ENCODE measurements around the gene LAMA3.
"Not testable (repeated sequence)": the region's sequence is repeated elsewhere in the genome, so short reads cannot be mapped to it uniquely, and the experiment has no call there.

LAMA3 gene

GRCh38 chr18:23710068-23710527 is 20.8 kb downstream of the LAMA3 start:
- DNase-seq = no peak

- no peak for DNase-seq
Measured at GRCh38 chr18:23710946-23711345, 21.7 kb downstream of the LAMA3 start.

GRCh38 chr18:23711426-23711825 is 22.2 kb downstream of the LAMA3 start:
- no peak for DNase-seq

- no peak for DNase-seq
Measured at GRCh38 chr18:23712445-23712844, 23.2 kb downstream of the LAMA3 start.

- no peak for DNase-seq
Measured at GRCh38 chr18:23714576-23714975, 25.3 kb downstream of the LAMA3 start.

GRCh38 chr18:23716079-23716478 is 26.8 kb downstream of the LAMA3 start:
- not testable (repeated sequence) for DNase-seq

- no peak for DNase-seq
Measured at GRCh38 chr18:23716516-23716915, 27.3 kb downstream of the LAMA3 start.

GRCh38 chr18:23716966-23717365 is 27.7 kb downstream of the LAMA3 start:
- DNase-seq = no peak

GRCh38 chr18:23718243-23718720 is 29.0 kb downstream of the LAMA3 start:
- DNase-seq = no peak

- no peak for DNase-seq
Measured at GRCh38 chr18:23718731-23719130, 29.5 kb downstream of the LAMA3 start.

GRCh38 chr18:23719634-23720201 is 30.5 kb downstream of the LAMA3 start:
- no peak for DNase-seq

- no peak for DNase-seq
Measured at GRCh38 chr18:23721696-23722480, 32.6 kb downstream of the LAMA3 start.

- DNase-seq = no peak
Measured at GRCh38 chr18:23722646-23723045, 33.4 kb downstream of the LAMA3 start.

- no peak for DNase-seq
Measured at GRCh38 chr18:23723121-23723520, 33.9 kb downstream of the LAMA3 start.

GRCh38 chr18:23724681-23725080 is 35.4 kb downstream of the LAMA3 start:
- DNase-seq = no peak

- DNase-seq = no peak
Measured at GRCh38 chr18:23725351-23725750, 36.1 kb downstream of the LAMA3 start.

GRCh38 chr18:23725827-23726661 is 36.8 kb downstream of the LAMA3 start:
- no peak for DNase-seq

- no peak for DNase-seq
Measured at GRCh38 chr18:23727707-23728493, 38.6 kb downstream of the LAMA3 start.

- no peak for DNase-seq
Measured at GRCh38 chr18:23730857-23731256, 41.6 kb downstream of the LAMA3 start.

- DNase-seq = no peak
Measured at GRCh38 chr18:23731861-23732260, 42.6 kb downstream of the LAMA3 start.

- DNase-seq = no peak
Measured at GRCh38 chr18:23732439-23732838, 43.2 kb downstream of the LAMA3 start.

- not testable (repeated sequence) for DNase-seq
Measured at GRCh38 chr18:23733265-23733664, 44.0 kb downstream of the LAMA3 start.

GRCh38 chr18:23733895-23734294 is 44.6 kb downstream of the LAMA3 start:
- DNase-seq = no peak

All from DMS79 treated with DMSO at 0.1 percent for 48 hours (cell line).